Fibroblast of lung (primary cell): Measurements from ENCODE around the gene SGMS2.

ENCODE experiments used
- CTCF ChIP-seq, 2 donors: IDR thresholded peaks in 1 of 2; conservative IDR thresholded peaks in 1 of 2; 1 replicate in 1 of 2; 2 replicates in 1 of 2; pipeline ENCODE4 v1.5.1; 2011 to 2012; ENCODE audit warnings: low read length in 2 of 2, control low read depth in 1 of 2, inconsistent platforms in 1 of 2, low read depth in 1 of 2, mild to moderate bottlenecking in 1 of 2
- EZH2 ChIP-seq: IDR thresholded peaks from 2 replicates; pipeline ENCODE4 v1.5.1; 2012; ENCODE audit warnings: low read length, control low read depth, mild to moderate bottlenecking; ENCODE audit errors: missing control alignments

DNA sequence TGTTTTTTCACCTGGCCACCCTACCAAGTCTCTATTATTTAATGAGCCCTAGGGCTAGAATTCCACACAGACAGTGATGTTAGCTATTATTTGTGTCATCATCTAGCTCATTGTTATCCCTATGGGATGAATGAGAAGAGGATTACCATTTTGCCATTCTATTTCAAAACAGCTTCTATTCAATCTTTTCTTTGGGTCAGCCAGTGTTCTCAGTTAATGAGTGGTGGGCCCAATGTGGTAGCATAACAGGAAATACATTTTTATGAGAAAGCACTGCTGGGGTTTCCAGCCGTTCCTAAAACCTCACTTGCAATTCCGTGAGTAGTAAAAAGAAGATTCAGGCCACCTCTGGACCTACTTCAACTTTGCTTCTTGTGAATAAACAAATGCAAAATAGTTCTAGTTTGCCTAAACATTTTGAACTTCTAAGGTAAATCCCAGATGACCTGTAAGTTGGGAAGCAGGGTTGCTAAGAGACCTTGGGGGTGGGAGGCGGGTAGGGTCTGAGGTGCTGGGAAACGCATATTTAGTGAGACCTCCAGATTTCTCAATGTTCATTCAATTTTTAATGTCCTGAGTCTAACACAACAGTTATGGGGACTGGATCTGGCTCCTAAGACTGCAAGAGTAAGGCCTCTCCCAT, 81.8 kb downstream of the SGMS2 start:
- TF ChIP-seq CTCF (conservative IDR thresholded peaks at IDR 0.05 in 1 of 2, IDR thresholded peaks at IDR 0.05 in 1 of 2; ENCODE audit: low read depth in 1 of 2, low read length in 2 of 2): no peak
- no peak for TF ChIP-seq EZH2
